ENCODE measurements around the gene RFC2.

The RFC2 gene

GRCh38 chr7:74185636-74186035 is 68.6 kb downstream of the RFC2 start:
- DNase-seq, result no peak

- DNase-seq, result no peak
These were observed 69.2 kb downstream of the RFC2 start for GRCh38 chr7:74185016-74185415.

GRCh38 chr7:74183653-74184450 is 70.3 kb downstream of the RFC2 start:
- no peak for DNase-seq

GRCh38 chr7:74183142-74183541 is 71.1 kb downstream of the RFC2 start:
- DNase-seq, result no peak

- DNase-seq, result no peak
These were observed 71.6 kb downstream of the RFC2 start for GRCh38 chr7:74182453-74183090.

GRCh38 chr7:74181821-74182220 is 72.4 kb downstream of the RFC2 start:
- DNase-seq, result no peak

All from activated naive CD4-positive, alpha-beta T cell treated with anti-CD3 and anti-CD28 coated beads, Interleukin-2, amount 50 U/mL, for 16 hours (primary cell).